Nephron (organoid): ENCODE measurements around the gene TRPM2.

Source experiments
- H3K27ac Mint-ChIP-seq, 3 experiments: 2 replicates each; pipeline ENCODE4 v1.8.0; 2020; ENCODE audit warnings: mixed read lengths in 3 of 3, mild to moderate bottlenecking in 2 of 3, moderate library complexity in 1 of 3
- H3K27me3 Mint-ChIP-seq: 2 replicates; pipeline ENCODE4 v1.8.0; 2021; ENCODE audit warnings: low read depth, mild to moderate bottlenecking, moderate library complexity, mixed read lengths
- H3K36me3 Mint-ChIP-seq: 2 replicates; pipeline ENCODE4 v1.8.0; 2020; ENCODE audit warnings: low read depth, mixed read lengths
- H3K4me1 Mint-ChIP-seq: 2 replicates; pipeline ENCODE4 v1.8.0; 2020; ENCODE audit warnings: mixed read lengths
- H3K4me3 Mint-ChIP-seq, 3 experiments: 2 replicates each; pipeline ENCODE4 v1.8.0; 2020; ENCODE audit warnings: mild to moderate bottlenecking in 3 of 3, mixed read lengths in 3 of 3, moderate library complexity in 2 of 3
- H3K9me3 Mint-ChIP-seq: 2 replicates; pipeline ENCODE4 v1.8.0; 2020; ENCODE audit warnings: mixed read lengths
- CTCF ChIP-seq, 3 experiments: fragments of 200-600 bp; sonication (generic); IDR thresholded peaks; one replicate each; pipeline ENCODE4 v1.5.0; 2021; ENCODE audit warnings: antibody characterized with exemption in 3 of 3; ENCODE audit not compliant: unreplicated experiment in 3 of 3

The TRPM2 gene

GRCh38 chr21:44366586-44367211 is 13.3 kb downstream of the TRPM2 start:
- no peak overlapping the region for H3K4me3 Mint-ChIP-seq
- TF ChIP-seq CTCF (IDR thresholded peaks at IDR 0.05; ENCODE audit: unreplicated experiment in 3 of 3) = no peak
- no peaks in the 10 kb centered on the region for H3K4me1 Mint-ChIP-seq

GRCh38 chr21:44368711-44369446 is 15.5 kb downstream of the TRPM2 start:
- Mint-ChIP-seq H3K27ac (no peak overlapping the region), H3K36me3 (no peaks in the 10 kb centered on the region), H3K9me3 (peaks cover 3% of the 10 kb centered on the region), H3K27me3 (peaks cover 43% of the 10 kb centered on the region), H3K4me3 (peak overlapping the region in 1 of 3 experiments; percentile 27), H3K4me1 (no peaks in the 10 kb centered on the region)
- no peak for TF ChIP-seq CTCF (IDR thresholded peaks at IDR 0.05; ENCODE audit: unreplicated experiment in 3 of 3)

More at GRCh38 chr21:44366586-44367211, 13.3 kb downstream of the TRPM2 start:
- Mint-ChIP-seq H3K9me3 (peaks cover 10% of the 10 kb centered on the region), H3K27me3 (peaks cover 26% of the 10 kb centered on the region), H3K36me3 (no peaks in the 10 kb centered on the region), H3K27ac (no peak overlapping the region)

GRCh38 chr21:44370027-44370735 is 16.8 kb downstream of the TRPM2 start:
- no peaks in the 10 kb centered on the region for H3K36me3 Mint-ChIP-seq
- H3K4me1 Mint-ChIP-seq = no peaks in the 10 kb centered on the region
- TF ChIP-seq CTCF (IDR thresholded peaks at IDR 0.05; ENCODE audit: unreplicated experiment in 3 of 3) = no peak
- peaks cover 51% of the 10 kb centered on the region for H3K27me3 Mint-ChIP-seq
- no peak overlapping the region for H3K27ac Mint-ChIP-seq
- H3K9me3 Mint-ChIP-seq = peaks cover 6% of the 10 kb centered on the region
- peak overlapping the region in 1 of 3 experiments; percentile 37 for H3K4me3 Mint-ChIP-seq

GRCh38 chr21:44370786-44371410 is 17.5 kb downstream of the TRPM2 start:
- Mint-ChIP-seq H3K36me3 (no peaks in the 10 kb centered on the region), H3K4me1 (no peaks in the 10 kb centered on the region), H3K4me3 (no peak overlapping the region), H3K27ac (no peak overlapping the region), H3K27me3 (peaks cover 52% of the 10 kb centered on the region), H3K9me3 (peaks cover 12% of the 10 kb centered on the region)
- TF ChIP-seq CTCF (IDR thresholded peaks at IDR 0.05; ENCODE audit: unreplicated experiment in 3 of 3) = no peak

GRCh38 chr21:44371596-44371995 is 18.2 kb downstream of the TRPM2 start:
- Mint-ChIP-seq H3K27ac (no peak overlapping the region), H3K4me3 (peak overlapping the region in 1 of 3 experiments; percentile 55), H3K4me1 (no peaks in the 10 kb centered on the region)

More at GRCh38 chr21:44371596-44371995, 18.2 kb downstream of the TRPM2 start:
- H3K36me3 Mint-ChIP-seq = no peaks in the 10 kb centered on the region
- H3K27me3 Mint-ChIP-seq = peaks cover 54% of the 10 kb centered on the region
- H3K9me3 Mint-ChIP-seq = peaks cover 12% of the 10 kb centered on the region
- no peak for TF ChIP-seq CTCF (IDR thresholded peaks at IDR 0.05; ENCODE audit: unreplicated experiment in 3 of 3)
